Measurements from ENCODE around the gene RFT1.

Gene RFT1

GRCh38 chr3:53097887-53098286 lies 32.3 kb downstream of the RFT1 start:
- DNase-seq (ENCODE audit: low read depth): no peak
- H3K4me3 ChIP-seq (ENCODE audit: low read depth, low read length): no peak overlapping the region
- TF ChIP-seq MAX (IDR thresholded peaks at IDR 0.05; ENCODE audit: low read depth, low read length) (no peak), POLR2A (IDR thresholded peaks at IDR 0.05; ENCODE audit: extremely low read depth, insufficient read length) (no peak), MYC (IDR thresholded peaks at IDR 0.05; ENCODE audit: low read depth, low read length) (no peak)
- TF ChIP-seq, protein P1, sequence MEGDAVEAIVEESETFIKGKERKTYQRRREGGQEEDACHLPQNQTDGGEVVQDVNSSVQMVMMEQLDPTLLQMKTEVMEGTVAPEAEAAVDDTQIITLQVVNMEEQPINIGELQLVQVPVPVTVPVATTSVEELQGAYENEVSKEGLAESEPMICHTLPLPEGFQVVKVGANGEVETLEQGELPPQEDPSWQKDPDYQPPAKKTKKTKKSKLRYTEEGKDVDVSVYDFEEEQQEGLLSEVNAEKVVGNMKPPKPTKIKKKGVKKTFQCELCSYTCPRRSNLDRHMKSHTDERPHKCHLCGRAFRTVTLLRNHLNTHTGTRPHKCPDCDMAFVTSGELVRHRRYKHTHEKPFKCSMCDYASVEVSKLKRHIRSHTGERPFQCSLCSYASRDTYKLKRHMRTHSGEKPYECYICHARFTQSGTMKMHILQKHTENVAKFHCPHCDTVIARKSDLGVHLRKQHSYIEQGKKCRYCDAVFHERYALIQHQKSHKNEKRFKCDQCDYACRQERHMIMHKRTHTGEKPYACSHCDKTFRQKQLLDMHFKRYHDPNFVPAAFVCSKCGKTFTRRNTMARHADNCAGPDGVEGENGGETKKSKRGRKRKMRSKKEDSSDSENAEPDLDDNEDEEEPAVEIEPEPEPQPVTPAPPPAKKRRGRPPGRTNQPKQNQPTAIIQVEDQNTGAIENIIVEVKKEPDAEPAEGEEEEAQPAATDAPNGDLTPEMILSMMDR (IDR thresholded peaks at IDR 0.05; ENCODE audit: low read depth, low read length): no peak

DNA sequence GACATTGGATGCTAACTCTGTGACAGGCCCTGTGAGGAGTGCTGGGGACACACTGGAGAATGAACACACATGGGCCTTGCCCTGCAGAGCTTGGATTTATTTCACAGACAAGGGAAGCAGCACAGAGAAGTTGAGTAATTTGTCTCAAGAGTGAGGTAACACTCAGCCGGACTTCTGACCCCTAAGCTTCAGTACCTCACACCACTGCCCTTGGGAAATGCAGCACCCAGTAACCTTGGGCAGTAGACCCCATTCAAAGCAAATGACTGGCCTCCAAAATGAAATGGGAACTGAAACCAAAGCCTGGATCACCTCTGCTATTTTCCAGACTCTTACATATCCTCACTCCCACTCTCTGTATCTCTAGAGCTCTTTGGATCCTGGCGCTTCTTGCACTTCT lies 37.3 kb downstream of the RFT1 start:
- DNase-seq (ENCODE audit: low read depth): no peak

DNA sequence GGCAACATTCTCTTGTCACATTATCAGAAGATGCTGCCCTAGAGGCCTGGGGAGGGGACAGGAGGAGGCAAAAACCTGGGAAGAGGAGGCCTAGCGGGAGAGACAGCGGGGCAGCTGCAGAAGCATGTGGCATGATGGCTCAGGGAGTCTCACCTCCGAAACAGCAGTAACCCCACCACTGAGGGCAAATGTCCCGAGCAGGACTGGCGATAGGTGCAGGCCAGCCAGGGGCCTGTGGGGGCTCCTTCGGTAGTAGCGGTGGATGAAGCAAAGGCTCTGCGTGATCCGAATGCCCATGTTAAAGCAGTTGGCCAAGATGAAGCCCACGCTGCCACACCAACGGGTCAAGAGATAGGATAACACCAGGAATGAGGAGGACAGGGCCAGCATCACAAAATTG lies 38.0 kb downstream of the RFT1 start:
- DNase-seq (ENCODE audit: low read depth): no peak
- H3K4me3 ChIP-seq (ENCODE audit: low read depth, low read length): no peak overlapping the region
- TF ChIP-seq MYC (IDR thresholded peaks at IDR 0.05; ENCODE audit: low read depth, low read length) (no peak), POLR2A (IDR thresholded peaks at IDR 0.05; ENCODE audit: extremely low read depth, insufficient read length) (no peak), MAX (IDR thresholded peaks at IDR 0.05; ENCODE audit: low read depth, low read length) (no peak)
- TF ChIP-seq, protein P1 (IDR thresholded peaks at IDR 0.05; ENCODE audit: low read depth, low read length): no peak

More for the DNA sequence above, 37.3 kb downstream of the RFT1 start:
- no peak overlapping the region for H3K4me3 ChIP-seq (ENCODE audit: low read depth, low read length)
- TF ChIP-seq, protein P1 (IDR thresholded peaks at IDR 0.05; ENCODE audit: low read depth, low read length): no peak
- no peak for TF ChIP-seq MAX (IDR thresholded peaks at IDR 0.05; ENCODE audit: low read depth, low read length)
- TF ChIP-seq POLR2A (IDR thresholded peaks at IDR 0.05; ENCODE audit: extremely low read depth, insufficient read length): no peak
- no peak for TF ChIP-seq MYC (IDR thresholded peaks at IDR 0.05; ENCODE audit: low read depth, low read length)

GRCh38 chr3:53091011-53091410 lies 39.2 kb downstream of the RFT1 start:
- H3K4me3 ChIP-seq (ENCODE audit: low read depth, low read length): no peak overlapping the region
- TF ChIP-seq MAX (IDR thresholded peaks at IDR 0.05; ENCODE audit: low read depth, low read length) (no peak), MYC (IDR thresholded peaks at IDR 0.05; ENCODE audit: low read depth, low read length) (no peak), POLR2A (IDR thresholded peaks at IDR 0.05; ENCODE audit: extremely low read depth, insufficient read length) (no peak)
- TF ChIP-seq, protein P1 (IDR thresholded peaks at IDR 0.05; ENCODE audit: low read depth, low read length): no peak
- DNase-seq (ENCODE audit: low read depth): no peak

DNA sequence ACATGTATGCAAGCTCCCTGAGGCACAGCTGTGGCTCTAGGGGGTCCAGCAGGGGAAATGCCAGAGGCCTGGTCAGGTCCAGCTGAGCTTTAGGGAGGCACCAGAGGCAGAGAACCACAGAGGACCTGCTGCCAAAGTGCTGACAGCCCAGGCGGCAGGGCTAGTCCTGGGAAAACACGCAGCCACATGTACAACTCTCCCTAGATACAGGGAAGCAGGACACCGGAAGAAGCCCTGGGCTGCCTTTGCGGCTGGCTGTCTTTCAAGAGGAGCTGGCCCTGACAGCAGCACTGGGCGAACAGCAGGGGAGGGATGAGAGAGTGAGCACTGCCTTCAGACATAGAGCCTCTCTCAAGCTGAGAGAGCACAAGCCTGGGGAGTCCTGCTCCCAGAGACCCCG lies 40.7 kb downstream of the RFT1 start:
- no peak for DNase-seq (ENCODE audit: low read depth)
- no peak for TF ChIP-seq MYC (IDR thresholded peaks at IDR 0.05; ENCODE audit: low read depth, low read length)
- no peak for TF ChIP-seq MAX (IDR thresholded peaks at IDR 0.05; ENCODE audit: low read depth, low read length)
- no peak for TF ChIP-seq POLR2A (IDR thresholded peaks at IDR 0.05; ENCODE audit: extremely low read depth, insufficient read length)
- TF ChIP-seq, protein P1 (IDR thresholded peaks at IDR 0.05; ENCODE audit: low read depth, low read length): no peak
- H3K4me3 ChIP-seq (ENCODE audit: low read depth, low read length): no peak overlapping the region

DNA sequence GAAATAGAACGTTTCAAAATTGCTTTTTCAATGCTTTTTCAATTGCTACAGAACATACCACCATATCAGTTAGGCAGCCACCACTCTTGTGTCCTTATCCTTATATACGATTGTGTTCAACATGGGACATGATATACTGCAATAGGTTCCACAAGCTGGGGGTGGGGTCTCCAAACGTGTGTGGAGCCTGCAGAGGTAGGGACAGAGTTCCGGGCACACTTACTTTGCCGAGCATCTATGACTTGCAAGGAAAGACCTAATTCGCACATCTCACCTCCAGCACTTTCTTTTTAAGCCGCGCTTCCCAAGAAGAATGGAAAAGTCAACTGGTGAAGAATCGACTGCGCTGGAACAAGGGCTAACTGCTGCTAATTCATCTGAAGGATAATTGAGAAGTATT lies 44.8 kb downstream of the RFT1 start:
- no peak overlapping the region for H3K4me3 ChIP-seq (ENCODE audit: low read depth, low read length)
- DNase-seq (ENCODE audit: low read depth): no peak

More for the DNA sequence above, 44.8 kb downstream of the RFT1 start:
- TF ChIP-seq POLR2A (IDR thresholded peaks at IDR 0.05; ENCODE audit: extremely low read depth, insufficient read length): no peak
- TF ChIP-seq, protein P1 (IDR thresholded peaks at IDR 0.05; ENCODE audit: low read depth, low read length): no peak
- TF ChIP-seq MYC (IDR thresholded peaks at IDR 0.05; ENCODE audit: low read depth, low read length): no peak
- no peak for TF ChIP-seq MAX (IDR thresholded peaks at IDR 0.05; ENCODE audit: low read depth, low read length)
